HG02763 (cell line): ENCODE measurements around the gene CA12.
"Not testable (repeated sequence)": the region's sequence is repeated elsewhere in the genome, so short reads cannot be mapped to it uniquely, and the experiment has no call there.

ENCODE experiments used
- ATAC-seq: cut with Tn5 transposase; IDR thresholded peaks from one replicate; pipeline ENCODE4 v1.9.1; 2021; ENCODE audit warnings: mild to moderate bottlenecking, moderate library complexity; ENCODE audit not compliant: unreplicated experiment

Gene CA12

GRCh38 chr15:63381301-63382204 lies at the start of gene CA12:
TSS of gene CA12 (minus strand) at chr15:63381846. CDS start at chr15:63381720, 126 bp downstream.
- no peak for ATAC-seq

GRCh38 chr15:63430766-63431451 lies 49.3 kb upstream of the CA12 start:
- no peak for ATAC-seq

- no peak for ATAC-seq
Observed at GRCh38 chr15:63426552-63426951, 44.9 kb upstream of the CA12 start.

GRCh38 chr15:63425426-63425985 lies 43.9 kb upstream of the CA12 start:
- ATAC-seq, result no peak

- ATAC-seq, result no peak
Observed at GRCh38 chr15:63422891-63423590, 41.4 kb upstream of the CA12 start.

GRCh38 chr15:63421433-63421832 lies 39.8 kb upstream of the CA12 start:
- ATAC-seq, result no peak

- ATAC-seq, result no peak
Observed at GRCh38 chr15:63420333-63420747, 38.7 kb upstream of the CA12 start.

- no peak for ATAC-seq
Observed at GRCh38 chr15:63418811-63419210, 37.2 kb upstream of the CA12 start.

- ATAC-seq, result no peak
Observed at GRCh38 chr15:63417721-63418120, 36.1 kb upstream of the CA12 start.

- ATAC-seq, result not testable (repeated sequence)
Observed at GRCh38 chr15:63417274-63417673, 35.6 kb upstream of the CA12 start.

- no peak for ATAC-seq
Observed at GRCh38 chr15:63414474-63415120, 33.0 kb upstream of the CA12 start.

GRCh38 chr15:63412551-63412950 lies 30.9 kb upstream of the CA12 start:
- ATAC-seq, result no peak

GRCh38 chr15:63411866-63412265 lies 30.2 kb upstream of the CA12 start:
- no peak for ATAC-seq

- no peak for ATAC-seq
Observed at GRCh38 chr15:63409179-63409578, 27.5 kb upstream of the CA12 start.

GRCh38 chr15:63408524-63408923 lies 26.9 kb upstream of the CA12 start:
- ATAC-seq, result no peak

GRCh38 chr15:63407612-63408011 lies 26.0 kb upstream of the CA12 start:
- ATAC-seq, result no peak

- ATAC-seq, result no peak
Observed at GRCh38 chr15:63405683-63406390, 24.2 kb upstream of the CA12 start.

GRCh38 chr15:63405159-63405558 lies 23.5 kb upstream of the CA12 start:
- ATAC-seq, result no peak

- no peak for ATAC-seq
Observed at GRCh38 chr15:63403254-63403945, 21.8 kb upstream of the CA12 start.
